HEK293 (cell line): ENCODE measurements around the gene ALDOC.

Experiments
- CTCF ChIA-PET: fragments of 350-600 bp; formaldehyde crosslinking; extraction: SDS; loops from one replicate; lab custom pipeline; 2021; ENCODE audit warnings: antibody characterized with exemption; lab: Yijun Ruan, JAX
- POLR2A ChIA-PET: fragments of 300-600 bp; formaldehyde crosslinking; extraction: SDS; loops from one replicate; lab custom pipeline; 2020; ENCODE audit warnings: antibody characterized with exemption, inconsistent platforms; lab: Yijun Ruan, JAX
- H3K27ac ChIP-seq: fragments of 200-500 bp; sonication (Bioruptor generic); 2 replicates; pipeline ENCODE4 v1.5.1; 2014; ENCODE audit warnings: low read depth, low read length, control low read depth, inconsistent platforms; ENCODE audit errors: extremely low read depth
- H3K36me3 ChIP-seq, 2 experiments: fragments of 200-500 bp in 1 of 2; sonication (Bioruptor generic) in 1 of 2; 1 replicate in 1 of 2; 2 replicates in 1 of 2; pipeline ENCODE4 v1.5.1; 2014 to 2017; ENCODE audit warnings: inconsistent platforms in 2 of 2, low read length in 2 of 2; ENCODE audit not compliant: control insufficient read depth in 2 of 2, insufficient read depth in 1 of 2
- H3K4me1 ChIP-seq: fragments of 200-500 bp; sonication (Bioruptor generic); 2 replicates; pipeline ENCODE4 v1.5.1; 2014; ENCODE audit warnings: mild to moderate bottlenecking, low read length, inconsistent platforms; ENCODE audit not compliant: control insufficient read depth, insufficient read depth
- H3K4me3 ChIP-seq: 2 replicates; pipeline ENCODE4 v1.5.1; 2011; ENCODE audit warnings: low read depth, mild to moderate bottlenecking, control low read depth, low read length, moderate library complexity
- H3K9me3 ChIP-seq: fragments of 200-500 bp; sonication (Bioruptor generic); 2 replicates; pipeline ENCODE4 v1.5.1; 2014; ENCODE audit warnings: low read depth, low read length, inconsistent platforms; ENCODE audit not compliant: control insufficient read depth, insufficient read depth
- GLIS1 ChIP-seq: fragments of 450-650 bp; formaldehyde crosslinking; IDR thresholded peaks from 2 replicates; pipeline ENCODE4 v1.5.1; 2016; ENCODE audit warnings: missing biosample characterization, missing genetic modification characterization
- GLIS2 ChIP-seq: fragments of 450-650 bp; formaldehyde crosslinking; IDR thresholded peaks from 2 replicates; pipeline ENCODE4 v1.5.1; 2016; ENCODE audit warnings: missing biosample characterization, missing genetic modification characterization
- HOXA7 ChIP-seq: sonication (generic); formaldehyde crosslinking; IDR thresholded peaks from 2 replicates; pipeline ENCODE4 v1.8.1; 2022; ENCODE audit warnings: missing genetic modification reagents, borderline replicate concordance
- HOXC10 ChIP-seq: sonication (generic); formaldehyde crosslinking; IDR thresholded peaks from 2 replicates; pipeline ENCODE4 v1.8.1; 2023; ENCODE audit warnings: mild to moderate bottlenecking, missing genetic modification reagents
- HOXD13 ChIP-seq: sonication (generic); formaldehyde crosslinking; IDR thresholded peaks from 2 replicates; pipeline ENCODE4 v1.8.0; 2022; ENCODE audit warnings: missing genetic modification reagents, borderline replicate concordance
- KLF1 ChIP-seq: fragments of 450-650 bp; formaldehyde crosslinking; IDR thresholded peaks from 2 replicates; pipeline ENCODE4 v1.5.1; 2016; ENCODE audit warnings: missing biosample characterization, missing genetic modification characterization
- KLF9 ChIP-seq: fragments of 450-650 bp; formaldehyde crosslinking; IDR thresholded peaks from 2 replicates; pipeline ENCODE4 v1.5.1; 2016; ENCODE audit warnings: missing biosample characterization, missing genetic modification characterization, low read depth
- PRDM1 ChIP-seq: fragments of 450-650 bp; formaldehyde crosslinking; IDR thresholded peaks from 2 replicates; pipeline ENCODE4; 2016; ENCODE audit warnings: missing biosample characterization, missing genetic modification characterization
- RBAK ChIP-seq: fragments of 450-650 bp; formaldehyde crosslinking; IDR thresholded peaks from 2 replicates; pipeline ENCODE4 v1.5.1; 2016; ENCODE audit warnings: missing biosample characterization, missing genetic modification characterization
- SP3 ChIP-seq: fragments of 450-650 bp; formaldehyde crosslinking; IDR thresholded peaks from 2 replicates; pipeline ENCODE4 v1.5.1; 2016; ENCODE audit warnings: missing biosample characterization, missing genetic modification characterization
- ZEB2 ChIP-seq: fragments of 450-650 bp; formaldehyde crosslinking; IDR thresholded peaks from 2 replicates; pipeline ENCODE4 v1.5.1; 2016; ENCODE audit warnings: missing biosample characterization, missing genetic modification characterization
- ZFP3 ChIP-seq: fragments of 450-650 bp; formaldehyde crosslinking; IDR thresholded peaks from 2 replicates; pipeline ENCODE4 v1.5.1; 2016; ENCODE audit warnings: low read depth, missing biosample characterization, missing genetic modification characterization
- ZNF138 ChIP-seq: fragments of 450-650 bp; formaldehyde crosslinking; IDR thresholded peaks from 2 replicates; pipeline ENCODE4 v1.5.1; 2016; ENCODE audit warnings: missing biosample characterization, missing genetic modification characterization, borderline replicate concordance
- ZNF155 ChIP-seq: fragments of 450-650 bp; formaldehyde crosslinking; IDR thresholded peaks from 2 replicates; pipeline ENCODE4 v1.5.1; 2016; ENCODE audit warnings: missing biosample characterization, missing genetic modification characterization
- ZNF2 ChIP-seq: fragments of 450-650 bp; formaldehyde crosslinking; IDR thresholded peaks from 2 replicates; pipeline ENCODE4 v1.5.1; 2016; ENCODE audit warnings: missing biosample characterization, missing genetic modification characterization
- ZNF24 ChIP-seq: fragments of 450-650 bp; formaldehyde crosslinking; IDR thresholded peaks from 2 replicates; pipeline ENCODE4 v1.5.1; 2016; ENCODE audit warnings: missing biosample characterization, missing genetic modification characterization
- ZNF341 ChIP-seq: fragments of 450-650 bp; formaldehyde crosslinking; IDR thresholded peaks from 2 replicates; pipeline ENCODE4; 2016; ENCODE audit warnings: low read depth, missing biosample characterization, missing genetic modification characterization
- ZNF423 ChIP-seq: fragments of 450-650 bp; formaldehyde crosslinking; IDR thresholded peaks from 2 replicates; pipeline ENCODE4 v1.5.1; 2016; ENCODE audit warnings: missing biosample characterization, missing genetic modification characterization
- ZNF426 ChIP-seq: fragments of 450-650 bp; formaldehyde crosslinking; IDR thresholded peaks from 2 replicates; pipeline ENCODE4 v1.5.1; 2017; ENCODE audit warnings: missing biosample characterization, missing genetic modification characterization, mild to moderate bottlenecking, inconsistent platforms, moderate library complexity
- ZNF501 ChIP-seq: fragments of 450-650 bp; formaldehyde crosslinking; IDR thresholded peaks from 2 replicates; pipeline ENCODE4 v1.5.1; 2016; ENCODE audit warnings: missing biosample characterization, missing genetic modification characterization
- ZNF555 ChIP-seq: fragments of 450-650 bp; formaldehyde crosslinking; conservative IDR thresholded peaks from 2 replicates; pipeline ENCODE4 v1.5.1; 2017; ENCODE audit warnings: missing biosample characterization, mild to moderate bottlenecking, missing genetic modification characterization, inconsistent platforms
- ZNF626 ChIP-seq: fragments of 450-650 bp; sonication (Bioruptor Pico); formaldehyde crosslinking; IDR thresholded peaks from 2 replicates; pipeline ENCODE4 v1.5.1; 2018; ENCODE audit warnings: missing biosample characterization, missing genetic modification characterization, inconsistent platforms
- ZNF629 ChIP-seq: fragments of 450-650 bp; formaldehyde crosslinking; IDR thresholded peaks from 2 replicates; pipeline ENCODE4 v1.5.1; 2017; ENCODE audit warnings: missing biosample characterization, missing genetic modification characterization
- TF ChIP-seq, protein P1 (sequence below): fragments of 450-650 bp; formaldehyde crosslinking; conservative IDR thresholded peaks from 2 replicates; pipeline ENCODE4 v1.5.1; 2016; ENCODE audit warnings: low read depth, missing biosample characterization, missing genetic modification characterization
- TF ChIP-seq, protein P2 (sequence below): fragments of 450-650 bp; formaldehyde crosslinking; IDR thresholded peaks from 2 replicates; pipeline ENCODE4 v1.5.1; 2016; ENCODE audit warnings: missing biosample characterization, missing genetic modification characterization
- TF ChIP-seq, protein P3 (sequence below): fragments of 450-650 bp; formaldehyde crosslinking; IDR thresholded peaks from 2 replicates; pipeline ENCODE4 v1.5.1; 2016; ENCODE audit warnings: missing biosample characterization, missing genetic modification characterization
- TF ChIP-seq, protein P4 (sequence below): fragments of 450-650 bp; formaldehyde crosslinking; IDR thresholded peaks from 2 replicates; pipeline ENCODE4 v1.5.1; 2017; ENCODE audit warnings: missing biosample characterization, mild to moderate bottlenecking, missing genetic modification characterization, moderate library complexity

The ALDOC gene

DNA sequence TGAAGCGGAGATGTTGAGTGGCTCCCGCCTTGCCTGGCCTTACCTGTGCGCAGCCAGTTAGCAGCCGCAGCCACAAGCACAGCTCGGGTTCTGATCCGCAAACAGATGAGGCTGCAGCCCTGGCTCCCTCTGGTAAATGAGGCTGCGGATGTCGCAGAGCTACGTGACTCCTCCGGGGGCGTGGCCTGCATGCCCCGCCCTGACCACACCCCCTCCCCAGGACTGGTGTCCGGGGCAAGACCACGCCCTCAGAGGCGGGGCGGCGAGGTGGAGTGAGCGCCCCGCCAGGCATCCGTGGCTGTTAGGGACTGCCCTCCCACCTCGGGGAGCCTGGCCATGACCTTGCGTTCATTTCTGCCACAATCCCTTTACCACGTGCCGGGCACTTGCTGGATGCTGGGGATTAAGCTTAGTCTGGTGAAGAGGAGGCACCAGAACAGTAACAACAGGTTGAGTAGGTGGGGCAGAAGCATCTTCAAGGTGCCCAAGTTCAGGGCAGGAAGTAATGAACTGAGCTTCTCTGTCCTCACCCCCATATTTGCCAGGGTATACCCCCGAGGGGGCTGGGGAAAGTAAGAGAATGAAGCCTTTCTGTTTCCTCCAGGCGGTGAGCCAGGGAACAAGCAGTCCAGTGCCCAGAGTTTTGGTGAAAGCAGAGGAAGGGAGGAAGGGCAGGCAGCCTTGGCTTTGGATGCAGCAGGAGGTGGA, at the start of gene ALDOC:
Gene ALDOC (minus strand): TSS at position 138 of the 708 bp plus-strand sequence. CDS start 1,363 bp downstream, outside the sequence.
- CTCF ChIA-PET = interaction anchor here (0.8 to 1.0 kb wide), 2 partner anchors 12 to 30 kb away, joined by 3 read pairs; no protein-coding TSS in a partner anchor
- Histone ChIP-seq H3K4me3 (no peak within 1 kb of the TSS), H3K27ac (no peak within 1 kb of the TSS), H3K9me3 (no peaks in the 10 kb centered on the region), H3K36me3 (peaks cover 26 to 64% of the 10 kb centered on the region in 2 experiments), H3K4me1 (peaks cover 2% of the 10 kb centered on the region; the same call in 1 of the 2 replicates)
- POLR2A ChIA-PET = interaction anchor here (1.2 to 3.2 kb wide), 7 partner anchors 9 to 242 kb away, joined by 3 to 18 read pairs (median 5); partner anchors contain the start of gene IFT20
- TF ChIP-seq, protein P1, sequence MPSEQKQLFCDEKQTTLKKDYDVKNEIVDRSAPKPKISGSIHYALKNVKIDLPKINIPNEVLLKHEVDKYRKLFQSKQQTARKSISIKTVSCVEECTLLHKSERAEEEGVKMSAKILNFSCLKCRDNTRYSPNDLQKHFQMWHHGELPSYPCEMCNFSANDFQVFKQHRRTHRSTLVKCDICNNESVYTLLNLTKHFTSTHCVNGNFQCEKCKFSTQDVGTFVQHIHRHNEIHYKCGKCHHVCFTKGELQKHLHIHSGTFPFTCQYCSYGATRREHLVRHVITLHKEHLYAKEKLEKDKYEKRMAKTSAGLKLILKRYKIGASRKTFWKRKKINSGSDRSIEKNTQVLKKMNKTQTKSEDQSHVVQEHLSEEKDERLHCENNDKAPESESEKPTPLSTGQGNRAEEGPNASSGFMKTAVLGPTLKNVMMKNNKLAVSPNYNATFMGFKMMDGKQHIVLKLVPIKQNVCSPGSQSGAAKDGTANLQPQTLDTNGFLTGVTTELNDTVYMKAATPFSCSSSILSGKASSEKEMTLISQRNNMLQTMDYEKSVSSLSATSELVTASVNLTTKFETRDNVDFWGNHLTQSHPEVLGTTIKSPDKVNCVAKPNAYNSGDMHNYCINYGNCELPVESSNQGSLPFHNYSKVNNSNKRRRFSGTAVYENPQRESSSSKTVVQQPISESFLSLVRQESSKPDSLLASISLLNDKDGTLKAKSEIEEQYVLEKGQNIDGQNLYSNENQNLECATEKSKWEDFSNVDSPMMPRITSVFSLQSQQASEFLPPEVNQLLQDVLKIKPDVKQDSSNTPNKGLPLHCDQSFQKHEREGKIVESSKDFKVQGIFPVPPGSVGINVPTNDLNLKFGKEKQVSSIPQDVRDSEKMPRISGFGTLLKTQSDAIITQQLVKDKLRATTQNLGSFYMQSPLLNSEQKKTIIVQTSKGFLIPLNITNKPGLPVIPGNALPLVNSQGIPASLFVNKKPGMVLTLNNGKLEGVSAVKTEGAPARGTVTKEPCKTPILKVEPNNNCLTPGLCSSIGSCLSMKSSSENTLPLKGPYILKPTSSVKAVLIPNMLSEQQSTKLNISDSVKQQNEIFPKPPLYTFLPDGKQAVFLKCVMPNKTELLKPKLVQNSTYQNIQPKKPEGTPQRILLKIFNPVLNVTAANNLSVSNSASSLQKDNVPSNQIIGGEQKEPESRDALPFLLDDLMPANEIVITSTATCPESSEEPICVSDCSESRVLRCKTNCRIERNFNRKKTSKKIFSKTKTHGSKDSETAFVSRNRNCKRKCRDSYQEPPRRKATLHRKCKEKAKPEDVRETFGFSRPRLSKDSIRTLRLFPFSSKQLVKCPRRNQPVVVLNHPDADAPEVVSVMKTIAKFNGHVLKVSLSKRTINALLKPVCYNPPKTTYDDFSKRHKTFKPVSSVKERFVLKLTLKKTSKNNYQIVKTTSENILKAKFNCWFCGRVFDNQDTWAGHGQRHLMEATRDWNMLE (tag by site-specific recombination) = no peak
- no peak for TF ChIP-seq ZNF426 (tag by site-specific recombination)
- TF ChIP-seq, protein P2, sequence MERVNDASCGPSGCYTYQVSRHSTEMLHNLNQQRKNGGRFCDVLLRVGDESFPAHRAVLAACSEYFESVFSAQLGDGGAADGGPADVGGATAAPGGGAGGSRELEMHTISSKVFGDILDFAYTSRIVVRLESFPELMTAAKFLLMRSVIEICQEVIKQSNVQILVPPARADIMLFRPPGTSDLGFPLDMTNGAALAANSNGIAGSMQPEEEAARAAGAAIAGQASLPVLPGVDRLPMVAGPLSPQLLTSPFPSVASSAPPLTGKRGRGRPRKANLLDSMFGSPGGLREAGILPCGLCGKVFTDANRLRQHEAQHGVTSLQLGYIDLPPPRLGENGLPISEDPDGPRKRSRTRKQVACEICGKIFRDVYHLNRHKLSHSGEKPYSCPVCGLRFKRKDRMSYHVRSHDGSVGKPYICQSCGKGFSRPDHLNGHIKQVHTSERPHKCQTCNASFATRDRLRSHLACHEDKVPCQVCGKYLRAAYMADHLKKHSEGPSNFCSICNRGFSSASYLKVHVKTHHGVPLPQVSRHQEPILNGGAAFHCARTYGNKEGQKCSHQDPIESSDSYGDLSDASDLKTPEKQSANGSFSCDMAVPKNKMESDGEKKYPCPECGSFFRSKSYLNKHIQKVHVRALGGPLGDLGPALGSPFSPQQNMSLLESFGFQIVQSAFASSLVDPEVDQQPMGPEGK (tag by site-specific recombination) = peak; percentile 67; the same call in 1 of the 2 replicates
- TF ChIP-seq ZNF138 (tag by site-specific recombination) = no peak
- no peak for TF ChIP-seq HOXA7 (CRISPR knock-in tag)
- TF ChIP-seq ZNF626 (tag by site-specific recombination) = no peak
- peak; percentile 99 for TF ChIP-seq KLF9 (tag by site-specific recombination)
- TF ChIP-seq, protein P3, sequence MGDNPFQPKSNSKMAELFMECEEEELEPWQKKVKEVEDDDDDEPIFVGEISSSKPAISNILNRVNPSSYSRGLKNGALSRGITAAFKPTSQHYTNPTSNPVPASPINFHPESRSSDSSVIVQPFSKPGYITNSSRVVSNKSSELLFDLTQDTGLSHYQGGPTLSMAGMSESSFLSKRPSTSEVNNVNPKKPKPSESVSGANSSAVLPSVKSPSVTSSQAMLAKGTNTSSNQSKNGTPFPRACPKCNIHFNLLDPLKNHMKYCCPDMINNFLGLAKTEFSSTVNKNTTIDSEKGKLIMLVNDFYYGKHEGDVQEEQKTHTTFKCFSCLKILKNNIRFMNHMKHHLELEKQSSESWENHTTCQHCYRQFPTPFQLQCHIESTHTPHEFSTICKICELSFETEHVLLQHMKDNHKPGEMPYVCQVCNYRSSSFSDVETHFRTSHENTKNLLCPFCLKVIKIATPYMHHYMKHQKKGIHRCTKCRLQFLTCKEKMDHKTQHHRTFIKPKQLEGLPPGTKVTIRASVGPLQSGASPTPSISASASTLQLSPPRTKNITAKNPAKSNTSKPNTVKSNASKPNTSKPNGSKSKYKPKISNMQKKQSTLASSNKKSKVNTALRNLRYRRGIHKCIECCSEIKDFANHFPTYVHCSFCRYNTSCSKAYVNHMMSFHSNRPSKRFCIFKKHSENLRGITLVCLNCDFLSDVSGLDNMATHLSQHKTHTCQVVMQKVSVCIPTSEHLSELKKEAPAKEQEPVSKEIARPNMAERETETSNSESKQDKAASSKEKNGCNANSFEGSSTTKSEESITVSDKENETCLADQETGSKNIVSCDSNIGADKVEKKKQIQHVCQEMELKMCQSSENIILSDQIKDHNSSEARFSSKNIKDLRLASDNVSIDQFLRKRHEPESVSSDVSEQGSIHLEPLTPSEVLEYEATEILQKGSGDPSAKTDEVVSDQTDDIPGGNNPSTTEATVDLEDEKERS (tag by site-specific recombination) = no peak
- peak; percentile 91 for TF ChIP-seq ZNF341 (tag by site-specific recombination)
- no peak for TF ChIP-seq ZNF24 (tag by site-specific recombination)
- peak; percentile 26; the same call in 1 of the 2 replicates for TF ChIP-seq ZNF629 (tag by site-specific recombination)
- TF ChIP-seq RBAK (tag by site-specific recombination) = no peak
- TF ChIP-seq ZNF555 = no peak
- no peak for TF ChIP-seq ZEB2
- TF ChIP-seq KLF1 = peak; percentile 93
- TF ChIP-seq ZNF2 (tag by site-specific recombination) = no peak
- peak; percentile 74 for TF ChIP-seq PRDM1
- no peak for TF ChIP-seq ZNF423 (tag by site-specific recombination)
- peak; percentile 69 for TF ChIP-seq GLIS2 (tag by site-specific recombination)
- TF ChIP-seq, protein P4, sequence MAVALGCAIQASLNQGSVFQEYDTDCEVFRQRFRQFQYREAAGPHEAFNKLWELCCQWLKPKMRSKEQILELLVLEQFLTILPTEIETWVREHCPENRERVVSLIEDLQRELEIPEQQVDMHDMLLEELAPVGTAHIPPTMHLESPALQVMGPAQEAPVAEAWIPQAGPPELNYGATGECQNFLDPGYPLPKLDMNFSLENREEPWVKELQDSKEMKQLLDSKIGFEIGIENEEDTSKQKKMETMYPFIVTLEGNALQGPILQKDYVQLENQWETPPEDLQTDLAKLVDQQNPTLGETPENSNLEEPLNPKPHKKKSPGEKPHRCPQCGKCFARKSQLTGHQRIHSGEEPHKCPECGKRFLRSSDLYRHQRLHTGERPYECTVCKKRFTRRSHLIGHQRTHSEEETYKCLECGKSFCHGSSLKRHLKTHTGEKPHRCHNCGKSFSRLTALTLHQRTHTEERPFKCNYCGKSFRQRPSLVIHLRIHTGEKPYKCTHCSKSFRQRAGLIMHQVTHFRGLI (tag by site-specific recombination) = no peak
- no peak for TF ChIP-seq ZNF501
- peak; percentile 39; the same call in 1 of the 2 replicates for TF ChIP-seq GLIS1 (tag by site-specific recombination)
- no peak for TF ChIP-seq HOXC10
- no peak for TF ChIP-seq HOXD13 (CRISPR knock-in tag)
- TF ChIP-seq SP3 (tag by site-specific recombination) = peak; percentile 93
- TF ChIP-seq ZFP3 = no peak
- no peak for TF ChIP-seq ZNF155 (tag by site-specific recombination)
